SK-N-SH (cell line): ENCODE data around the gene UNCX. TPM values are rescaled to one million over a fixed set of nuclear protein-coding genes. Genes with fewer than 3 reads are reported as not detected.

Experiments
- CTCF ChIA-PET: fragments of 300-600, 350-600 bp; formaldehyde crosslinking; extraction: SDS; loops from one replicate; lab custom pipeline; 2021; lab: Yijun Ruan, JAX
- POLR2A ChIA-PET: fragments of 350-600 bp; sonication (Branson Sonifier 250); formaldehyde crosslinking; extraction: SDS; loops from one replicate; lab custom pipeline; 2020; ENCODE audit warnings: antibody characterized with exemption, inconsistent platforms; lab: Yijun Ruan, JAX
- DNase-seq: peaks from one replicate; pipeline ENCODE4 v3.0.0; 2012
- H2AFZ ChIP-seq: fragments of 200-600 bp; sonication (generic); 2 replicates; pipeline ENCODE4 v1.8.1; 2016; ENCODE audit warnings: antibody characterized with exemption, mild to moderate bottlenecking, low read depth
- H3F3A ChIP-seq: fragments of 200-600 bp; sonication (generic); replicated peaks from 2 replicates; pipeline ENCODE3; 2016; ENCODE audit warnings: antibody characterized with exemption, mild to moderate bottlenecking; ENCODE audit not compliant: insufficient read depth
- H3K27ac ChIP-seq, 2 experiments: fragments of 200-500 bp in 1 of 2; fragments of 200-600 bp in 1 of 2; sonication (Bioruptor generic) in 1 of 2; sonication (generic), shearing (Covaris generic) in 1 of 2; 2 replicates each; pipeline versions ENCODE4 v1.5.1 to v1.6.1; 2014 to 2016; ENCODE audit warnings: low read depth in 2 of 2, inconsistent platforms in 1 of 2, low read length in 1 of 2, mild to moderate bottlenecking in 1 of 2, mixed read lengths in 1 of 2
- H3K27me3 ChIP-seq: fragments of 200-600 bp; sonication (generic), shearing (Covaris generic); 2 replicates; pipeline ENCODE4 v1.6.1; 2016; ENCODE audit warnings: mixed run types; ENCODE audit not compliant: insufficient read depth
- H3K36me3 ChIP-seq, 2 experiments: fragments of 200-500 bp in 1 of 2; fragments of 200-600 bp in 1 of 2; sonication (Bioruptor generic) in 1 of 2; sonication (generic) in 1 of 2; replicated peaks in 1 of 2; 2 replicates each; pipeline versions ENCODE3 to v1.5.1; 2014 to 2016; ENCODE audit warnings: low read length in 1 of 2, mild to moderate bottlenecking in 1 of 2; ENCODE audit not compliant: insufficient read depth in 2 of 2, control insufficient read depth in 1 of 2
- H3K4me1 ChIP-seq, 2 experiments: fragments of 200-500 bp in 1 of 2; fragments of 200-600 bp in 1 of 2; sonication (Bioruptor generic) in 1 of 2; sonication (generic), shearing (Covaris generic) in 1 of 2; 2 replicates each; pipeline versions ENCODE4 v1.5.1 to v1.6.1; 2014 to 2016; ENCODE audit warnings: low read depth in 1 of 2, low read length in 1 of 2, mixed run types in 1 of 2; ENCODE audit not compliant: insufficient read depth in 2 of 2, control insufficient read depth in 1 of 2
- H3K4me2 ChIP-seq: fragments of 200-600 bp; sonication (generic), shearing (Covaris generic); 2 replicates; pipeline ENCODE4 v1.6.1; 2017; ENCODE audit warnings: mixed run types
- H3K4me3 ChIP-seq, 2 experiments: fragments of 200-500 bp in 1 of 2; fragments of 200-600 bp in 1 of 2; sonication (Bioruptor generic) in 1 of 2; sonication (generic), shearing (Covaris generic) in 1 of 2; 2 replicates each; pipeline versions ENCODE4 v1.5.1 to v1.8.1; 2014 to 2016; ENCODE audit warnings: low read depth in 2 of 2, inconsistent platforms in 1 of 2, low read length in 1 of 2, mild to moderate bottlenecking in 1 of 2, mixed read lengths in 1 of 2, moderate library complexity in 1 of 2
- H3K79me2 ChIP-seq: fragments of 200-600 bp; sonication (generic); 2 replicates; pipeline ENCODE4 v1.8.1; 2017; ENCODE audit warnings: mild to moderate bottlenecking; ENCODE audit not compliant: insufficient read depth
- H3K9ac ChIP-seq: fragments of 200-600 bp; sonication (generic); 2 replicates; pipeline ENCODE4 v1.6.1; 2017; ENCODE audit warnings: mixed run types
- H3K9me2 ChIP-seq: fragments of 200-600 bp; sonication (generic); 2 replicates; pipeline ENCODE4 v1.6.1; 2017; ENCODE audit warnings: mixed run types
- H3K9me3 ChIP-seq: fragments of 200-600 bp; sonication (generic); 2 replicates; pipeline ENCODE4 v1.6.1; 2017; ENCODE audit warnings: mixed run types, mild to moderate bottlenecking, moderate library complexity
- H4K20me1 ChIP-seq: fragments of 200-600 bp; sonication (generic); 2 replicates; pipeline ENCODE4 v1.6.1; 2017; ENCODE audit warnings: mild to moderate bottlenecking, mixed run types; ENCODE audit not compliant: insufficient read depth
- FOSL2 ChIP-seq: IDR thresholded peaks from 2 replicates; pipeline ENCODE4 v1.4.0; 2012; ENCODE audit warnings: low read depth, mild to moderate bottlenecking, moderate library complexity, borderline replicate concordance
- FOXM1 ChIP-seq: IDR thresholded peaks from 2 replicates; pipeline ENCODE4 v1.4.0; 2012; ENCODE audit warnings: low read depth, mild to moderate bottlenecking
- GABPA ChIP-seq: IDR thresholded peaks from 2 replicates; pipeline ENCODE4 v1.4.0; 2012; ENCODE audit warnings: low read depth, mild to moderate bottlenecking
- GATA2 ChIP-seq: sonication (generic); formaldehyde crosslinking; IDR thresholded peaks from 2 replicates; pipeline ENCODE4 v1.5.0; 2020; ENCODE audit warnings: mild to moderate bottlenecking, missing genetic modification reagents
- MEF2A ChIP-seq: IDR thresholded peaks from 2 replicates; pipeline ENCODE4 v1.4.0; 2012; ENCODE audit warnings: low read depth, borderline replicate concordance
- RAD21 ChIP-seq: IDR thresholded peaks from 2 replicates; pipeline ENCODE4 v1.6.1; 2012; ENCODE audit warnings: mild to moderate bottlenecking, low read length
- RCOR1 ChIP-seq: fragments of 150-350 bp; IDR thresholded peaks from 2 replicates; pipeline ENCODE4 v1.6.1; 2017; ENCODE audit warnings: antibody characterized with exemption, low read length
- TEAD4 ChIP-seq: IDR thresholded peaks from 2 replicates; pipeline ENCODE4 v1.4.0; 2012; ENCODE audit warnings: mild to moderate bottlenecking, borderline replicate concordance; ENCODE audit not compliant: insufficient read depth
- USF1 ChIP-seq: IDR thresholded peaks from 2 replicates; pipeline ENCODE4 v1.4.0; 2012; ENCODE audit warnings: low read depth, borderline replicate concordance
- WGBS: methylation state at CpG from one replicate; pipeline ENCODE4 v1.1.6; 2017; ENCODE audit warnings: low lambda C conversion rate; 5-methylcytosine and 5-hydroxymethylcytosine counted together
- polyA plus RNA-seq, 3 experiments: library from polyadenylated mRNA; depleted of rRNA; stranded (reverse); fragments of >200 nt; gene quantifications; 2 replicates each; pipeline ENCODE4 v1.2.3, GENCODE V29; 2012

UNCX gene
- polyA plus RNA-seq, 1 of the 3 experiments (the other 2 are of a cell fraction): not detected

DNA sequence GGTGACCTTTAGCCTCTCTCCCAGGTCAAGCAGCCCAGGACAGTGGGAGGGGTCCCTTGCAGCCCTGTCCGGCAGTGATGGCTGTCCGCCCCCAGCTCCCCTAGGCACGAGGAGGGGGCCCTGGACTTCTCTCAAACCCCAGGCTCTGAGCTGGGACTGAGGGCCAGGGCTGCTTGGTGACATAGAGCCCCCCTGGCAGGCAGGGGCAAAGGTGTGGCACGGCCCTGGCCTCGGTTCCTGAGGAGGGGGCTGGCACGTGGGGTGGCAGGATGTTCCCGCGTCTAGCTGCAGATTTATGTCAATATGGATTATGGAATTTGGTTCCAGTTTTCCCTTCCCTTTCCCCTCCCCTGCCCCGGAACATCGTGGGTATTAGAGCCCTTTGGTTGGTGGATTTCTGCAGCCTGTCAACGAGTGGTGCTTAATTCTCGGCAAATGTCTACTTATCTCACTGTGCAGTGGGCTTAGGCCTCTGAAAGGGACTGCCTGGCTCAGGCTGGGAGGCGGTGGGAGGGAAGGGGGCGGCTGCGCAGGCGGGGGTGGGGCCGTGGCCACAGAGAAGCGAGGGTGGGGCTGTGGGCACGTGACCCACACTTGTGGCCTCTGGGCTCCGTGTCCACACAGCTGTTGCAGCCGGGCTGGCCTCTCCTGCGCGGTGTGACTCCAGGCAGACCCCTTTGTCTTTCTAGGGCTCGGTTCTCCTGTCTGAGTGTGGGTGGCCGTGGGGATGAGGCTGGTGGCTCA lies 19.3 kb downstream of the UNCX start:
- CTCF ChIA-PET: interaction anchor here (0.8 to 7.8 kb wide), 10 partner anchors 9 to 222 kb away, joined by 3 to 60 read pairs (median 6); no protein-coding TSS in a partner anchor
- H3K27me3 ChIP-seq: peaks cover 93% of the 10 kb centered on the region

GRCh38 chr7:1252540-1253090 lies 19.9 kb downstream of the UNCX start:
- H3K79me2 ChIP-seq: no peaks in the 10 kb centered on the region
- no peaks in the 10 kb centered on the region for H3K9me3 ChIP-seq
- POLR2A ChIA-PET: interaction anchor here (0.6 kb wide), 1 partner anchor 212 kb away, joined by 4 read pairs; no protein-coding TSS in a partner anchor
- H3K4me3 ChIP-seq: no peak overlapping the region
- H4K20me1 ChIP-seq: peaks cover 44% of the 10 kb centered on the region
- WGBS: 44% methylated on average over 10 of the region's 17 CpGs
- no peak overlapping the region for H2AFZ ChIP-seq
- H3F3A ChIP-seq: peaks cover 5% of the 10 kb centered on the region
- H3K36me3 ChIP-seq: no peaks in the 10 kb centered on the region
- H3K9ac ChIP-seq: no peak overlapping the region
- H3K9me2 ChIP-seq: no peaks in the 10 kb centered on the region
- DNase-seq: no peak
- no peaks in the 10 kb centered on the region for H3K4me1 ChIP-seq
- TF ChIP-seq TEAD4 (no peak), GATA2 (CRISPR knock-in tag) (no peak)
- TF ChIP-seq, all 33 proteins: peak for 0
- Histone ChIP-seq H3K27ac (no peak overlapping the region), H3K27me3 (peaks cover 93% of the 10 kb centered on the region), H3K4me2 (no peak overlapping the region)
- CTCF ChIA-PET: interaction anchor here (0.8 to 7.8 kb wide), 7 partner anchors 10 to 180 kb away, joined by 3 to 60 read pairs (median 6); no protein-coding TSS in a partner anchor

More for the DNA sequence above, 19.3 kb downstream of the UNCX start:
- Histone ChIP-seq H3K36me3 (no peaks in the 10 kb centered on the region), H4K20me1 (peaks cover 42% of the 10 kb centered on the region), H3K9ac (no peak overlapping the region), H3K4me2 (no peak overlapping the region), H3K9me2 (no peaks in the 10 kb centered on the region), H3F3A (peaks cover 5% of the 10 kb centered on the region), H3K27ac (no peak overlapping the region), H3K4me3 (no peak overlapping the region), H3K4me1 (no peaks in the 10 kb centered on the region), H2AFZ (no peak overlapping the region), H3K9me3 (no peaks in the 10 kb centered on the region), H3K79me2 (no peaks in the 10 kb centered on the region)
- 10% methylated on average over 17 of the region's 25 CpGs for WGBS
- TF ChIP-seq FOSL2: no peak
- no peak for TF ChIP-seq MEF2A
- no peak for TF ChIP-seq GABPA
- no peak for TF ChIP-seq RCOR1
- TF ChIP-seq FOXM1: no peak
- TF ChIP-seq RAD21: no peak
- no peak for TF ChIP-seq GATA2 (CRISPR knock-in tag)
- peak; percentile 67; the same call in 1 of the 2 replicates for TF ChIP-seq USF1
- no peak for DNase-seq
- POLR2A ChIA-PET: no interaction called here
